GM12892 (cell line): ENCODE results near the gene POU2F3.

ENCODE experiments used
- POLR2A ChIP-seq: IDR thresholded peaks from 2 replicates; pipeline ENCODE4 v1.6.1; 2011; ENCODE audit warnings: low read depth, low read length, control low read depth
- TAF1 ChIP-seq: IDR thresholded peaks from 2 replicates; pipeline ENCODE4 v1.6.1; 2011; ENCODE audit warnings: low read depth, mild to moderate bottlenecking, control low read depth, low read length, borderline replicate concordance

DNA sequence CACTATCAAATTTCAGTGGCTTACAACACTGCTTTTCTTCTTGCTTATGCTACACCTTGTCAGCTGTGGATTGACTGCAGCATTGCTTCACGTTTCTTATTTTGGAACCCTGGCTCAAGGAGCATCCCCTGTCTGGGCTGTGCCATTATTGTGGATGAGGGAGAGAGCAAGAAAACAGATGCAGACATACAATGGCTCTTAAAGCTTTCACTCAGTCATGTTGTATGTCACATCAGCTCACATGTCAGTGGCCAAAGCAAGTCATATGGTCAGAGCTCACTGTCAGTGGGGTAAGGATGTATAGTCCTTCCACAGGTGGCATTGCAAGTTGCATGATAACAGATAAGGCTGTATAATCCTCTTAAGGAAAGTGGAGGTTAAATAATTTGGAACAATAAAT lies 106.3 kb downstream of the POU2F3 start:
- TF ChIP-seq POLR2A (no peak), TAF1 (no peak)
